ENCODE results near the gene ZNF774. TPM values are rescaled to one million over a fixed set of nuclear protein-coding genes. Genes with fewer than 3 reads are reported as not detected.
"Not testable (repeated sequence)": the region's sequence is repeated elsewhere in the genome, so short reads cannot be mapped to it uniquely, and the experiment has no call there.

Gene ZNF774
- total and polyA plus RNA-seq, 2 donors: 1.1 to 3.3 TPM

DNA sequence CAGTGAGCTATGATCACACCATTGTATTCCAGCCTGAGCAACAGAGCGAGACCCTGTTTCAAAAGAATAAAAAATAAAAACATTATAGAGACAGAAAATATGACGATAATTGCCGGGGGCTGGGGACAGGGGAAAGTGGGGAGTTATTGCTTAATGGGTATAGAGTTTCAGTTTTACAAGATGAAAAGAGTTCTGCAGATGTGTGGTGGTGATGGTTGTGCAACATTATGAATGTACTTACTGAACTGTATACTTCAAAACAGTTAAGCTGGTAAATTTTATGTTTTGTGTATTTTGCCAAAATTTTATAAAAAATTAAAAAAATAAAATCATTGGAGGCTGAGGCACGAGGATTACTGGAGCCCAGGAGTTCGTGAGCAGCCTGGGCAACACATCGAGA, 24.8 kb upstream of the ZNF774 start:
- Histone ChIP-seq H3K4me3 (ENCODE audit: low read depth, low read length) (no peak overlapping the region), H3K36me3 (ENCODE audit: insufficient read depth) (no peaks in the 10 kb centered on the region), H3K4me1 (ENCODE audit: insufficient read depth) (no peaks in the 10 kb centered on the region), H3K27ac (ENCODE audit: low read depth) (no peak overlapping the region)
- 92% methylated on average over 6 of the region's 6 CpGs for WGBS
- DNase-seq (ENCODE audit: extremely low spot score): no peak

DNA sequence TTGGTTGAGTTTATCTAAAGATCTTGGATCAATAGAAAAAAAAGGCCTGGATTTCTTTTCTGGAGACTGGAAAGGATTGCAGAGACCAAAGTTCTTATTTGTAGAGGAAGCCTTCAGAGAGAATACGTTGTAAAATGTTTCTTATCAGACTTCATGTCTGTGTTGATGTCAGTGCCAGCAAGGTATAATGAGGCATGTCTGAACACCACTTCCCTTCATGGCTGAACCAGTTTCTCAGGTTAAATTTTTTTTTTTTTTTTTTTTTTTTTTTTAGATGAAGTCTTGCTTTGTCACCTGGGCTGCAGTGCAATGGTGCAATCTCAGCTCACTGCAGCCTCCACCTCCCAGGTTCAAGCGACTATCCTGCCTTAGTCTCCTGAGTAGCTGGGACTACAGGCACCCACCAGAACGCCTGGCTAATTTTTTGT, 17.8 kb upstream of the ZNF774 start:
- peak; percentile 32 for DNase-seq (ENCODE audit: extremely low spot score)
- H3K4me3 ChIP-seq (ENCODE audit: low read depth, low read length): no peak overlapping the region
- H3K36me3 ChIP-seq (ENCODE audit: insufficient read depth): no peaks in the 10 kb centered on the region
- WGBS: 78% methylated on average over 3 of the region's 3 CpGs
- no peak overlapping the region for H3K27ac ChIP-seq (ENCODE audit: low read depth)
- H3K4me1 ChIP-seq (ENCODE audit: insufficient read depth): no peaks in the 10 kb centered on the region

DNA sequence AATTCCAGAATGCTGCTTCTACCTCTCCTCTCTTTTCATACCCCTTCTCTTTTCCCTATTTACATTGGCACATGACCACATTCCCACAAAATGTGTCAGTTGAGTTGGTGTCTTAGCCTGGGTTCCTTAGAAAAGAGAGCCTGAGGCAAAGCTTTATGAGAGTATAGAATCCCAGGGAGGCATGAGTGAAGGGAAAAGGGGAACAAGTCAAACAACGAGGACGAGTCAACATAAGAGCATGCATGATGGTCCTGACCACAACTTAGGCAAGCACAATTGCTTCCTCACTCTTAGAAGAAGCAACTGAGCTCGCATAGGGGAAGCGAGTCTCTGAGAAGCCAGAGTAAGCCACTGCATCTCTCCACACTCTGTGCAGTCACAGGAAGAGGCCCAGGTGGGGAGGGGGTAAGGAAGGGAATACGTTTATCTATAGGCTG, 15.4 kb upstream of the ZNF774 start:
- no peaks in the 10 kb centered on the region for H3K4me1 ChIP-seq (ENCODE audit: insufficient read depth)
- H3K27ac ChIP-seq (ENCODE audit: low read depth): no peak overlapping the region
- H3K36me3 ChIP-seq (ENCODE audit: insufficient read depth): no peaks in the 10 kb centered on the region
- H3K4me3 ChIP-seq (ENCODE audit: low read depth, low read length): no peak overlapping the region
- no peak for DNase-seq (ENCODE audit: extremely low spot score)
- WGBS: 70% methylated on average over 5 of the region's 5 CpGs

DNA sequence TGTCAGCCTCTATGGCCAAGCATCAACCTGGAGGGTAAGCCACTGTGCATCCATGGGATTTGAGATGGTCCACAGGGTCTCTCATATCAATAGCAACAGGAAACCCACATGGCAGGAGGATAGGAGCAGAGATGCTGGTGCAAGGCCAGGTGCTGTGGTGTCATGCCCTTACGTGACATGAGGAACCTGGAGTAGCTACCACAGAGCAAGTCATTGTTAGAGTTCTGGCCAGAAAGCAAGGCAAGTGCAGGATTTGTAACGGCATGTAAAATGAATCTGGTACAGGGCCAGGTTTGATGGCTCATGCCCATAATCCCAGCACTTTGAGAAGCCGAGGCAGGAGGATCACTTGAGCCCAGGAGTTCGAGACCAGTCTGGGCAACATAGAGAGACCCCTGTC, 14.8 kb upstream of the ZNF774 start:
- Histone ChIP-seq H3K4me1 (ENCODE audit: insufficient read depth) (no peaks in the 10 kb centered on the region), H3K36me3 (ENCODE audit: insufficient read depth) (no peaks in the 10 kb centered on the region), H3K4me3 (ENCODE audit: low read depth, low read length) (no peak overlapping the region), H3K27ac (ENCODE audit: low read depth) (no peak overlapping the region)
- WGBS: 81% methylated on average over 4 of the region's 4 CpGs
- DNase-seq (ENCODE audit: extremely low spot score): no peak

DNA sequence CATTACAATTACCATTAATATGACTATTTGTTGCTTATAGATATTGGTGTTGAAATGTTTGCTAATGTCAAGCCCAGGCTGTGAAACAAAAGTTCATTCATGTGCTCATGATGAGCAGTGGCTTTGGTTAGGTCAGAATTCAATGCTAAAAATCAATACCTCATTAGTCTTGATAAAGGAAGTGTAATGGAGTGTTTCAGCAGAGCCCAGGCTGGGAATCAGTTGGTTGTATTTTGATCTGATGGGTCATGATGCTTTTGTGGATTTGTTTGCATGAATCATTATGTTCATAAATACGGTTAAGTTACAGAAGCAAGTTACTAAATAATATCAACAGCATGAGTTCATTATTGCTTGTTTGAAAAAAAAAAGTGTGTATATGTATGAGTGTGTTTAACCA, 13.6 kb upstream of the ZNF774 start:
- H3K36me3 ChIP-seq (ENCODE audit: insufficient read depth): no peaks in the 10 kb centered on the region
- no peak overlapping the region for H3K27ac ChIP-seq (ENCODE audit: low read depth)
- WGBS: 91% methylated on average over 1 of the region's 1 CpG

DNA sequence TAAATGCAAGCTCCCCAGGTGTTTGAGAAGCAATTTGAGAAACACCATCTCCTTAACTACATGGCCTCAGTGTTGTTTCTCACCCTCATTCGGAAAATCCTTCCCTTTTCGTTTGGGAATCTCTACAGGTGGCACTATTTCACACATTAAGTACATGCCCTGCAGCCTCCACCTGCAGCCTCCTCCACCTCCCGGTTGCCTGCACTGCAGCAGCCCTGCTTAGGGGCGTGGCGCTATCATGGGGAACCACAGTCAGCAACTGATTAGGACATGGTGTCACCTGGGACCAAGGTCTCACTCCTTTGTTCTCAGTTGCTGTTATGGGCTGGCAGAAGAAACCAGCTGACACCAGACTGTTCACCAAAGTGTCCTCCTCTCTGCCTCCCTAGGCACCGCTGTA, 11.7 kb upstream of the ZNF774 start:
- no peak for DNase-seq (ENCODE audit: extremely low spot score)
- Histone ChIP-seq H3K4me3 (ENCODE audit: low read depth, low read length) (no peak overlapping the region), H3K27ac (ENCODE audit: low read depth) (no peak overlapping the region), H3K4me1 (ENCODE audit: insufficient read depth) (no peaks in the 10 kb centered on the region), H3K36me3 (ENCODE audit: insufficient read depth) (no peaks in the 10 kb centered on the region)
- 76% methylated on average over 6 of the region's 6 CpGs for WGBS

More for the DNA sequence above, 13.6 kb upstream of the ZNF774 start:
- H3K4me3 ChIP-seq (ENCODE audit: low read depth, low read length): no peak overlapping the region
- H3K4me1 ChIP-seq (ENCODE audit: insufficient read depth): no peaks in the 10 kb centered on the region
- no peak for DNase-seq (ENCODE audit: extremely low spot score)

DNA sequence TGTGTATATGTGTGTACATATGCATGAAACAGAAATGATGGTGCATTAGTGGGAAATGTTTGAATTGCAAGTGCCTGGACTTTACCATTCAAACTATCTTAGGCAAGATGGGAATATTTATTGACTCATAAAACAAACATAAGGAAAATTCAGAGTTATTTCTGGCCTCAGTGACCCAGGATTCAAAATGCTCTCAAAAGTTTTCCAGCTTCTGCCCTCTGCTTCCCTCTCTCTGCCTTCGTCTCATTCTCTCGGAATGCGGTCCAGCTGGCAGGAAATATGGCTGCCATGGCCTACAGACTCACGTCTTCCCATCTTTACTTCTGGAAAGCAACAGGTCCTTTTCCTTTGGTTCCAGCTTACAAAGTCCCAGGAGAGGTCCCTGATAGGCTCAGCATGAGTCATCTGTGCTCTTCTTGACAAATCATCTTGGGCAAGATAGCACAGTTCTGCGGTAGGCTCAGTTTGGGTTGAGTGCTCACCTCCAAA, 8.7 kb upstream of the ZNF774 start:
- Histone ChIP-seq H3K27ac (ENCODE audit: low read depth) (no peak overlapping the region), H3K4me3 (ENCODE audit: low read depth, low read length) (no peak overlapping the region), H3K4me1 (ENCODE audit: insufficient read depth) (no peaks in the 10 kb centered on the region), H3K36me3 (ENCODE audit: insufficient read depth) (no peaks in the 10 kb centered on the region)
- WGBS: 81% methylated on average over 5 of the region's 5 CpGs
- no peak for DNase-seq (ENCODE audit: extremely low spot score)

DNA sequence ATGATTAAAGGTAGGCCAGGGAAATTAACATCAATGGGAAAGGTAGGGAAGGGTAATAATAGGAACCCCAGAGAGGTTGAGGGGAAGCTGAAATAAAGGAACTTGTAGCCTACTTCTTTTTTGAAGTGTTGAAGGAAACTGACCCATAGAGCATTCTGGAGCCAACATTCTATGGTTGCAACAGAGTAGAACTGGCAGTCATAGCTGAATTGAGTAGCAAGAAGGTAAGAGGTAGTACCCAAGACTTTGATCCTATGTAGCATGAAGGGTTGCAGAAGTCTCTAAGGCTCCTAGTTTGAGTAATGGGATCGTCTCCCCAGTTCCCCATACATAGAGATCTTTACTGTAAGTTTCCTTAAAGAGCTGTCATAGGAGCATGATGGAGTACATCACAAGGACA, 7.4 kb upstream of the ZNF774 start:
- no peaks in the 10 kb centered on the region for H3K36me3 ChIP-seq (ENCODE audit: insufficient read depth)
- no peak overlapping the region for H3K4me3 ChIP-seq (ENCODE audit: low read depth, low read length)
- WGBS: 95% methylated on average over 1 of the region's 1 CpG
- no peaks in the 10 kb centered on the region for H3K4me1 ChIP-seq (ENCODE audit: insufficient read depth)
- no peak overlapping the region for H3K27ac ChIP-seq (ENCODE audit: low read depth)
- no peak for DNase-seq (ENCODE audit: extremely low spot score)

DNA sequence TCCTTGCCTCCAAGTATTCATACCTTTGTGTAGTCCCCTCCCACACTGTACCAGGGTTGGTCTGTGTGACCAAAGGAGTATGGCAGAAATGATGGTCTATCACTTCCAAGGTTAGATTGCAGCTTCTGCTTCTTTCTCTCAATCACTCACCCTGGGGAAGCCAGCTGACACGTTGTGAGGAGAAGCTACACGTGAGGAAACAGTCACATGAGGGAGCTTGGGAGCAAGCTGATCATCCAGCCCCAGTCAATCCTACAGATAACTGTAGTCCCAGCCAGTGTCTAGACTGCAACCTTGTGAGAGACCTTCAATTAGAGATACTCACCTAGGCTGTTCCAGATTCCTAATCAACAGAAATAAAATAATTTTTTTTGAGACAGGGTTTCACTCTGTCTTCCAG, 6.2 kb upstream of the ZNF774 start:
- DNase-seq (ENCODE audit: extremely low spot score): no peak
- Histone ChIP-seq H3K4me3 (ENCODE audit: low read depth, low read length) (no peak overlapping the region), H3K36me3 (ENCODE audit: insufficient read depth) (no peaks in the 10 kb centered on the region), H3K4me1 (ENCODE audit: insufficient read depth) (no peaks in the 10 kb centered on the region), H3K27ac (ENCODE audit: low read depth) (no peak overlapping the region)
- 39% methylated on average over 2 of the region's 2 CpGs for WGBS

DNA sequence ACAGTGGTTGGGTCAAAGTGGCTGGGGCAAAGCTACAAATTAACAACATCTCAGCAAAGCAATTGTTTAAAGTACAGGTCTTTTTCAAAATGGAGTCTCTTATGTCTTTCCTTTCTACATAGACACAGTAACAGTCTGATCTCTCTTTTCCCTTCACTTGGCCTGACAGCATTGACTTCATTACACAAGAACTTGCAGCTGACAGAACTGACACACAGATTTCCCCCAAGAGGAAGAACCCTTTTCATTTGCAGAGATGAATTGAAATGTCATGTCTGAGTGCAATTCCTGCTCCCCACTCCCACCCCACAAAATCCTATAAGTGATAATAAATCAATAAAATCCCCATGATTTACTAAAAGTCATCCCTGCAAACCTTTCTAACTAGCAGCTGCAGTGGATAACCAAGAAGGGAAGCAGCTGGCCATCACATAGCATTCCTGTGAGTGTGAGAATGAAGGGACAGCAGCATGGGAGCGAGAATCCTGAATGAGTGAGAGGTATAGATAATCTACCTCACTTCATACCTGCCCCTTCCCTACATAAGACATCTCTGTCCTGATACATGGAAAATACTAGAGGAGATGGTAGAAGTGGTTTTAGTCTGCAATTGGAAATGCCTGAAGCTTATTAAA, 4.5 kb upstream of the ZNF774 start:
- not testable (repeated sequence) for H3K27ac ChIP-seq (ENCODE audit: low read depth); H3K4me3 ChIP-seq (ENCODE audit: low read depth, low read length); H3K4me1 ChIP-seq (ENCODE audit: insufficient read depth); DNase-seq (ENCODE audit: extremely low spot score); H3K36me3 ChIP-seq (ENCODE audit: insufficient read depth)
- WGBS: 97% methylated on average over 1 of the region's 1 CpG

DNA sequence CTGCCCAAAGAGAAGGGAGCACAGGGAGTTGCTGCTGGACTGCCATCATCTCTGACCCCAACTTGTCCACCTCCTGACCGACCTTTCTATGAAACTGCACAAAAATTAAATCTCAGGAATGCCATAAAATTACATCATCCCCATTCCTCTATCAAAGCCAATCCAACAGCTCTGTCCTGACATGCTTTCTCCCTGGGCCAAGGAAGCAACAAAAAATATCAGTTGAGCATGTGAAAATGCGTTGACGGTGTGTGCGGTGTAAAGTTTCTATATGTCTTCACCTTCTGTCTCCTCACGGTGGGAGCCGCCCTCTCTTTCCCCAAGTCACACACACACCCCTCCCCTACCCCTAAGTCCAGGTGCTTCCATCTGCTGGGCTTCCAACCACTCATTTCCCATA, 3.6 kb upstream of the ZNF774 start:
- no peak for DNase-seq (ENCODE audit: extremely low spot score)
- Histone ChIP-seq H3K4me3 (ENCODE audit: low read depth, low read length) (no peak overlapping the region), H3K4me1 (ENCODE audit: insufficient read depth) (no peaks in the 10 kb centered on the region), H3K27ac (ENCODE audit: low read depth) (no peak overlapping the region), H3K36me3 (ENCODE audit: insufficient read depth) (no peaks in the 10 kb centered on the region)
- 72% methylated on average over 6 of the region's 6 CpGs for WGBS

DNA sequence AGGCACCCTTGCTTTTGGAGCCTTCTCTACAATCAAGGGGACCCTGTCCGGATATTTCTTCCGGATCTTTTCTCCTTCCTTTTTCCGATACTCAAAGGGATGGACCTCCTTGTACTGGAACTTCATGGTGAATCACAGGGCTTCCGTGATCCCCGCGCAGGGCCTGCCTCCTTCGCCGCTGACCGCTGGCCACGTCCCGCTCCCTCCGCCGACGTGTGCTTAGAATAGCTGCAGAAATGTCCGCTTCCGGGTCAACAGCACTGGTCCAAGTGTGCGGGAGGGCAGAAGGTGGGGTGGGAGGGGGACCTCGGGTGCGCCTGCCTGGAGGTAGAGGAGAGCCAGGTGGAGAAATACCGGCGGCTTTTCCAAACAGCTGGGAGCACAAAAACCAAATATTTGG, 3.0 kb upstream of the ZNF774 start:
- Histone ChIP-seq H3K36me3 (ENCODE audit: insufficient read depth) (no peaks in the 10 kb centered on the region), H3K4me1 (ENCODE audit: insufficient read depth) (no peaks in the 10 kb centered on the region), H3K27ac (ENCODE audit: low read depth) (no peak overlapping the region), H3K4me3 (ENCODE audit: low read depth, low read length) (no peak overlapping the region)
- DNase-seq (ENCODE audit: extremely low spot score): no peak
- WGBS: 96% methylated on average over 21 of the region's 21 CpGs

DNA sequence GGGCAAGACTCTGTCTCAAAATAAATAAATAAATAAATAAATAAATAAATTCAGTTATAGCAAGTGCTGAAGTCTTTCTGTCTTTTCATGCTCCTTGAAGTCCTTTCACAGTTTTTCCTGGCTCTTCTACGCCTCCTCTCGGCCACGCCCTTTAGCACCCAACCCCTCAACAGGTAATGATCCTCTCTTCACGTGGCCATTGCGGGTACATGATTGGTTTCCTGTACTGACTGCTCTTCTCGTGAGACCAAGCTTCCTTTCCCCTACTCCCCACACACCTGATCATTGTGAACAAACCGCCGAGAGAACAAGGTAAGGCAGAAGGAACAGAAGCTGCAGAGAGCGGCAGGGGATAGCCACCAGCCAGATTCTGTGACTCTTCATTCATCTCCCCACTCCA, 2.3 kb upstream of the ZNF774 start:
- Histone ChIP-seq H3K27ac (ENCODE audit: low read depth) (no peak overlapping the region), H3K4me1 (ENCODE audit: insufficient read depth) (no peaks in the 10 kb centered on the region), H3K4me3 (ENCODE audit: low read depth, low read length) (no peak overlapping the region), H3K36me3 (ENCODE audit: insufficient read depth) (no peaks in the 10 kb centered on the region)
- no peak for DNase-seq (ENCODE audit: extremely low spot score)
- 92% methylated on average over 9 of the region's 9 CpGs for WGBS

DNA sequence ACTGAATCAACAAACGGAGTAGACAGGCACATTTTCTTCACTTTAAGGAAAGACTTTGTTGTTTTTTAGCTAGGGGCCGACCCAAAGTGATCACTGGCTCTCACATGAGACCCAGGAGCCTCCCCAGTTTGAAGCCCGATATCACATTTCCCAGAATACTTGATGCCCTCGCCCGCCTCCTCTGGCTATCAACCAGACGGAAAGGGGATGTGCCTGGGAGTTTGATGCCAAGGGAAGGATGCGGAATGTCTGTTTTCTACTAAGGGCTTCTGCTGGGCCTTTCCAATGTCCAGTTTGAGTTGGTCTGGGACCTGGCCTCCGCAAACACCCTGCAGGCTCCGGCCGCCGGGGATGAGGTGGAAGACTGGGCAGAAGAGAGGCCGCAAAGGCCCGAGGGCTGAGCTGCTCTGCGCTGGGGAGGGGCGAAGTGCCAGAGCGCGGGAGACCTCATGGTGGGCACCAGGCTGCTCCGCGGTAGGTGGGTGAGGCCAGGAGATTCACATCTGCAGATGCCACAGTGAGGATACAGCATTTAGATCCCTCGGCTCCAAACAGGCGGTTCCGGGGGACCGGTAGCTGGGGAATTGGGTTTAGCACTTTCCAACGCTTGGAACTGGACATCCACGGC, 491 bp upstream of the ZNF774 start:
- H3K27ac ChIP-seq (ENCODE audit: low read depth): no peak overlapping the region

More for the DNA sequence above, 491 bp upstream of the ZNF774 start:
- Histone ChIP-seq H3K4me3 (ENCODE audit: low read depth, low read length) (no peak overlapping the region), H3K36me3 (ENCODE audit: insufficient read depth) (no peaks in the 10 kb centered on the region), H3K4me1 (ENCODE audit: insufficient read depth) (no peaks in the 10 kb centered on the region)
- no peak for DNase-seq (ENCODE audit: extremely low spot score)
- WGBS: 29% methylated on average over 25 of the region's 25 CpGs
